PC-3 (cell line): ENCODE measurements around the gene ZFHX2. TPM values are rescaled to one million over a fixed set of nuclear protein-coding genes. Genes with fewer than 3 reads are reported as not detected.

Experiments
- ATAC-seq: fragments of 200-7000 bp; cut with Tn5 transposase; 2 replicates; pipeline ENCODE4 v1.9.1; 2020; ENCODE audit warnings: mild to moderate bottlenecking, moderate library complexity
- BruUV-seq: library from RNA; stranded (reverse); fragments of 400-500 nt; replicated peaks from 2 replicates; lab custom pipeline; 2021; lab: Mats Ljungman, UMichigan
- CTCF ChIA-PET: fragments of 300-600 bp; sonication (Branson Sonifier 250); formaldehyde crosslinking; loops from one replicate; lab custom pipeline; 2022; ENCODE audit warnings: antibody characterized with exemption; lab: Charles Lee
- POLR2A ChIA-PET: fragments of 300-600 bp; sonication (Branson Sonifier 250); formaldehyde crosslinking; loops from one replicate; lab custom pipeline; 2022; ENCODE audit warnings: antibody characterized with exemption; ENCODE audit not compliant: unreplicated experiment; lab: Charles Lee
- DNase-seq: peaks from one replicate; pipeline ENCODE4 v3.0.0-alpha.2; 2015
- H2AFZ ChIP-seq: fragments of 300-600 bp; sonication (generic); 2 replicates; pipeline ENCODE4 v1.6.0; 2016; ENCODE audit warnings: antibody characterized with exemption, low read length
- H3F3A ChIP-seq: fragments of 300-600 bp; sonication (generic); one replicate; pipeline ENCODE4 v1.6.0; 2017; ENCODE audit warnings: antibody characterized with exemption, low read length, control low read depth, mild to moderate bottlenecking; ENCODE audit not compliant: unreplicated experiment
- H3K27ac ChIP-seq: fragments of 300-600 bp; sonication (generic); 2 replicates; pipeline ENCODE4 v1.5.1; 2016; ENCODE audit warnings: mild to moderate bottlenecking, low read length
- H3K27me3 ChIP-seq: fragments of 300-600 bp; sonication (generic); 2 replicates; pipeline ENCODE4 v1.6.1; 2016; ENCODE audit warnings: low read length, mixed read lengths
- H3K36me3 ChIP-seq: fragments of 300-600 bp; sonication (generic); 2 replicates; pipeline ENCODE4 v1.6.1; 2016; ENCODE audit warnings: low read depth, mixed run types, low read length, mixed read lengths
- H3K4me1 ChIP-seq: fragments of 300-600 bp; sonication (generic); 2 replicates; pipeline ENCODE4 v1.5.1; 2016; ENCODE audit warnings: low read length; ENCODE audit not compliant: insufficient read depth
- H3K4me2 ChIP-seq: fragments of 300-600 bp; sonication (generic); 2 replicates; pipeline ENCODE4 v1.6.0; 2016; ENCODE audit warnings: low read length
- H3K4me3 ChIP-seq: fragments of 300-600 bp; sonication (generic); 2 replicates; pipeline ENCODE4 v1.5.1; 2016; ENCODE audit warnings: mild to moderate bottlenecking, low read length, mixed read lengths
- H3K79me2 ChIP-seq: fragments of 300-600 bp; sonication (generic); 2 replicates; pipeline ENCODE4 v1.6.1; 2017; ENCODE audit warnings: low read length, mixed read lengths
- H3K9ac ChIP-seq: fragments of 300-600 bp; sonication (generic); 2 replicates; pipeline ENCODE4 v1.6.0; 2016; ENCODE audit warnings: mild to moderate bottlenecking, low read length
- H3K9me2 ChIP-seq: fragments of 300-600 bp; sonication (generic); replicated peaks from 2 replicates; pipeline ENCODE4 v1.6.1; 2016; ENCODE audit warnings: mixed run types, low read length, mixed read lengths
- H3K9me3 ChIP-seq: fragments of 300-600 bp; sonication (generic); 2 replicates; pipeline ENCODE4 v1.6.1; 2016; ENCODE audit warnings: low read length, mixed read lengths
- H4K20me1 ChIP-seq: fragments of 300-600 bp; sonication (generic); 2 replicates; pipeline ENCODE4 v1.6.1; 2016; ENCODE audit warnings: low read length, mixed read lengths
- CTCF ChIP-seq: fragments of 300-600 bp; sonication (generic); conservative IDR thresholded peaks from 2 replicates; pipeline ENCODE4 v1.5.1; 2017; ENCODE audit warnings: antibody characterized with exemption, low read depth, mild to moderate bottlenecking, low read length
- EZH2 ChIP-seq: fragments of 300-600 bp; sonication (generic); IDR thresholded peaks from one replicate; pipeline ENCODE4 v1.6.1; 2017; ENCODE audit warnings: antibody characterized with exemption, mild to moderate bottlenecking, low read length; ENCODE audit not compliant: unreplicated experiment
- EZH2phosphoT487 ChIP-seq: fragments of 300-600 bp; sonication (generic); IDR thresholded peaks from 2 replicates; pipeline ENCODE4 v1.6.1; 2018; ENCODE audit warnings: mild to moderate bottlenecking, antibody characterized with exemption, low read length, borderline replicate concordance
- intact Hi-C: fragments of 100-400 bp; cut with micrococcal nuclease; formaldehyde crosslinking; loops from 2 replicates; pipeline ENCODE4 v1.9.0; 2023
- total RNA-seq: library from RNA; depleted of rRNA; stranded (reverse); fragments of >200 nt; gene quantifications from 2 replicates; pipeline ENCODE4 v1.2.3, GENCODE V29; 2014

Gene ZFHX2
- total RNA-seq, 1 experiment from 2014 or later, result 0.55 TPM

- no peaks in the 10 kb centered on the region for H3K79me2 ChIP-seq
- H4K20me1 ChIP-seq, result no peaks in the 10 kb centered on the region
- H3K27me3 ChIP-seq, result no peaks in the 10 kb centered on the region
- no peak overlapping the region for H3K9ac ChIP-seq
- intact Hi-C loops, result no loop called here
- H3K4me2 ChIP-seq, result no peak overlapping the region
- H3K4me3 ChIP-seq, result no peak overlapping the region
- no peak for TF ChIP-seq EZH2
- TF ChIP-seq CTCF, result no peak
- no peak for TF ChIP-seq EZH2phosphoT487
- no TSS peak for BruUV-seq
- no peaks in the 10 kb centered on the region for H3K36me3 ChIP-seq
- no peaks in the 10 kb centered on the region for H3K9me2 ChIP-seq
- H3K27ac ChIP-seq, result no peak overlapping the region
- CTCF ChIA-PET, result no interaction called here
- ATAC-seq (no peak), DNase-seq (no peak)
- H2AFZ ChIP-seq, result no peak overlapping the region
- H3K4me1 ChIP-seq, result no peaks in the 10 kb centered on the region
- POLR2A ChIA-PET, result no interaction called here
- H3K9me3 ChIP-seq, result no peaks in the 10 kb centered on the region
- no peaks in the 10 kb centered on the region for H3F3A ChIP-seq
Observed at GRCh38 chr14:23521785-23522640, 29.6 kb downstream of the ZFHX2 start.

- H3K4me2 ChIP-seq, result no peak overlapping the region
- H2AFZ ChIP-seq, result no peak overlapping the region
- H3K4me1 ChIP-seq, result no peaks in the 10 kb centered on the region
- H4K20me1 ChIP-seq, result no peaks in the 10 kb centered on the region
- no peaks in the 10 kb centered on the region for H3F3A ChIP-seq
- H3K27me3 ChIP-seq, result no peaks in the 10 kb centered on the region
- POLR2A ChIA-PET, result no interaction called here
- no peaks in the 10 kb centered on the region for H3K9me2 ChIP-seq
- no peak overlapping the region for H3K9ac ChIP-seq
- no peak overlapping the region for H3K27ac ChIP-seq
- CTCF ChIA-PET, result no interaction called here
- no peak overlapping the region for H3K4me3 ChIP-seq
- TF ChIP-seq CTCF (no peak), EZH2phosphoT487 (no peak), EZH2 (no peak)
- DNase-seq (no peak), ATAC-seq (no peak)
- no peaks in the 10 kb centered on the region for H3K9me3 ChIP-seq
- H3K79me2 ChIP-seq, result no peaks in the 10 kb centered on the region
- intact Hi-C loops, result no loop called here
- H3K36me3 ChIP-seq, result no peaks in the 10 kb centered on the region
- BruUV-seq, result no TSS peak
Observed at GRCh38 chr14:23520899-23521533, 30.5 kb downstream of the ZFHX2 start.

- H3K9me3 ChIP-seq, result no peaks in the 10 kb centered on the region
- no peak overlapping the region for H2AFZ ChIP-seq
- H3K79me2 ChIP-seq, result no peaks in the 10 kb centered on the region
- no peak overlapping the region for H3K9ac ChIP-seq
- intact Hi-C loops, result no loop called here
- no TSS peak for BruUV-seq
- no peak overlapping the region for H3K4me2 ChIP-seq
- TF ChIP-seq CTCF (no peak), EZH2 (no peak), EZH2phosphoT487 (no peak)
- H3K4me3 ChIP-seq, result no peak overlapping the region
- no peaks in the 10 kb centered on the region for H3K27me3 ChIP-seq
- no peaks in the 10 kb centered on the region for H3K36me3 ChIP-seq
- H4K20me1 ChIP-seq, result no peaks in the 10 kb centered on the region
- ChIA-PET CTCF (no interaction called here), POLR2A (no interaction called here)
- H3K4me1 ChIP-seq, result no peaks in the 10 kb centered on the region
- no peak overlapping the region for H3K27ac ChIP-seq
- H3F3A ChIP-seq, result no peaks in the 10 kb centered on the region
- ATAC-seq, result no peak
- no peak for DNase-seq
- no peaks in the 10 kb centered on the region for H3K9me2 ChIP-seq
Observed at GRCh38 chr14:23518709-23519108, 32.9 kb downstream of the ZFHX2 start.
